HG03378 (cell line): ENCODE results near the gene SLC10A1.
"Not testable (repeated sequence)": the region's sequence is repeated elsewhere in the genome, so short reads cannot be mapped to it uniquely, and the experiment has no call there.

ENCODE experiments used
- ATAC-seq: cut with Tn5 transposase; IDR thresholded peaks from one replicate; pipeline ENCODE4 v1.9.1; 2021; ENCODE audit warnings: mild to moderate bottlenecking, moderate library complexity; ENCODE audit not compliant: unreplicated experiment

Gene SLC10A1

DNA sequence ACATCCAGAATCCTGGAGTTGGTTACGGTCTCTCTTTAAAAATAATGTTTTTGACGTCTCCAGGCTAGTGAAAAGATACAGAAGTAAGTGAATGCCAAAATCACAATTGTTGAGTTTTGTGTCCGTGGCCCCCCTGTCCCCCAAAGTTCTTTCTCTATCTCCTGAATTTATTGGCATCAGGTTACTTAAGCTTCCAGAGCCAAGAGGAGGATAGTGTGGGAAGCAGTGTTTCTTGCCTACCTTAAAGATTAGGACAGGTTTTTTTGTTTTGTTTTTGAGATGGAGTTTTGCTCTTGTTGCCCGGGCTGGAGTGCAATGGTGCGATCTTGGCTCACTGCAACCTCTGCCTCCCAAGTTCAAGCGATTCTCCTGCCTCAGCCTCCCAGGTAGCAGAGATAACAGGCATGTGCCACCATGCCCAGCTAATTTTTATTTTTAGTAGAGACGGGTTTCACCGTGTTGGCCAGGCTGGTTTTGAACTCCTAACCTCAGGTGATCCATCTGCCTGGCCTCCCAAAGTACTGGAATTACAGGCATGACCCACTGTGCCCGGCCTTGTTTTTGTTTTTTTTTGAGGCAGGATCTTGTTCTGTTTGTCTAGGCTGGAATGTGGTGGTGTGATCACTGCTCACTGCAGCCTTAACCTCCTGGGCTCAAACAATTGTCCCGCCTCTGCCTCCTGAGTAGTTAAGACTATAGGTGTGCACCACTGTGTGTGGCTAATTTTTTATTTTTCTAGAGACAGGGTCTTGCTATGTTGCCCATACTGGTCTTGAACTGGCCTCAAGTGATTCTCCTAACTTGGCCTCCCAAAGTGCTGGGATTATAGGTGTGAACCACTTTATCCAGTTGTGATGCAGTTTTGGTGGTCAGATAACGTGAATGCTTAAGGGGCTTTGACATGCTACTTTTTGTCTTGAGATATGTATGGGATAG, 24.7 kb downstream of the SLC10A1 start:
- no peak for ATAC-seq

DNA sequence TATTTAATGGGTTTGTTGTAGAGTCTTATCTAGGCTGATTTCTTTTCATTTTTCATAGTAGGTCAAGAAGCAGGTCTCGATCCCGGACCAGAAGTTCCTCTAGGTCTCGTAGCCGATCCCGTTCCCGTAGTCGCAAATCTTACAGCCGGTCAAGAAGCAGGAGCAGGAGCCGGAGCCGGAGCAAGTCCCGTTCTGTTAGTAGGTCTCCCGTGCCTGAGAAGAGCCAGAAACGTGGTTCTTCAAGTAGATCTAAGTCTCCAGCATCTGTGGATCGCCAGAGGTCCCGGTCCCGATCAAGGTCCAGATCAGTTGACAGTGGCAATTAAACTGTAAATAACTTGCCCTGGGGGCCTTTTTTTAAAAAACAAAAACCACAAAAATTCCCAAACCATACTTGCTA, 25.9 kb downstream of the SLC10A1 start:
- ATAC-seq, result no peak

DNA sequence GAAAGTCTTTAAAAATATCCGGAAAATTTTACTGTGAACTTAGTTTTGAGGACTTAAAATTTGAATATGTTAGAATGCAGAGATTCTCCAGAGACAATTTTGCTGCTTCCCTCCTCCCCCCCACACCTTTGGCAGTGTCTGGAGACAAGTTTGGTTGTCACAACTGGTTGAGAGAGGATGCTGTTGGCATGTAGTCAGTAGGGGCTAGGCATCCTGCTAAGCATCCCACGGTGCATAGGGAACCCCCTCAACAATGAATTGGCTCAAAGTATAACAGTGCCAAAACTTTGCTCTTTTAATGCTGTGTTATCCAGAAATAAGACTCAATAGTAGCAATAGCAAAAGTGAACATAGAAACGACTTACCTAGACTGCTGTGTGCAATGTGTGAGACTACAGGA, 26.5 kb downstream of the SLC10A1 start:
- no peak for ATAC-seq

DNA sequence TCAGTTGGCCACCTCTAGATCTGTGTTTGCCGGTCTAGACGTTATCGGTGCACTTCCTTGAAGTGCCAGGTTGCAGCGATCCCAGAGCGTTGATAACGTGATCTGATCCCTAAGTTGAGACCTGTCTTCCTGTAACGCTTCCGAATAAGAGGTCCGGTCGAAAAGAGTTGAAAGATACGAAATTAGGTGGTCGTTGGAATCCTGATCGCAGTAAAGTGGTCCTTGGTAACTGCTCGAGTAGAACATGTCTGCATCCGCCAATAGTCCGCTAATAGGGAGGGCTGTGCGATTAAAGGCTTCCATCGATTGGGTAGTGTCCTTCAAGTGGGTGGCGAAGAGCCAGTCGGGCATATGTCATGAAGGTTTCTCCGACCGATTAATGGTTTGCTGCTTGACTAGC, 27.4 kb downstream of the SLC10A1 start:
- ATAC-seq, result no peak

DNA sequence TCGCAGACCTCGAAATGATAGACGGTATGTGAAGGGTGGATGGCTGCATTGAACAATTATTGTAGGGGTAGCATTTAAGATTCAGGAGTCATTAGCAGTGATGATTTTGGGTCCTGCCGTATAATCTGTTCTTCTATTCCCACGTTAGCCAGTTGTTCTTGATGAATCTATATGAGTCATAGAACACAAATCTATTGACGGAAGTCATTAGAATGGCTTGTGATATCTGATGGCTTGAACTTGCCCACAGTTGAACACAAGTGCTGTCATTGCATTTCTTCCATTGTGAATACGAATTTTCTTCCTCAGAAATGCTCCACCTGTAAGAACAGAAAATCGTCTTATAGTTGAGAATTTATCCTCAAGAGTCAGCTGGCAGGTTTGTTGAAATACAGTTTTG, 28.2 kb downstream of the SLC10A1 start:
- no peak for ATAC-seq

DNA sequence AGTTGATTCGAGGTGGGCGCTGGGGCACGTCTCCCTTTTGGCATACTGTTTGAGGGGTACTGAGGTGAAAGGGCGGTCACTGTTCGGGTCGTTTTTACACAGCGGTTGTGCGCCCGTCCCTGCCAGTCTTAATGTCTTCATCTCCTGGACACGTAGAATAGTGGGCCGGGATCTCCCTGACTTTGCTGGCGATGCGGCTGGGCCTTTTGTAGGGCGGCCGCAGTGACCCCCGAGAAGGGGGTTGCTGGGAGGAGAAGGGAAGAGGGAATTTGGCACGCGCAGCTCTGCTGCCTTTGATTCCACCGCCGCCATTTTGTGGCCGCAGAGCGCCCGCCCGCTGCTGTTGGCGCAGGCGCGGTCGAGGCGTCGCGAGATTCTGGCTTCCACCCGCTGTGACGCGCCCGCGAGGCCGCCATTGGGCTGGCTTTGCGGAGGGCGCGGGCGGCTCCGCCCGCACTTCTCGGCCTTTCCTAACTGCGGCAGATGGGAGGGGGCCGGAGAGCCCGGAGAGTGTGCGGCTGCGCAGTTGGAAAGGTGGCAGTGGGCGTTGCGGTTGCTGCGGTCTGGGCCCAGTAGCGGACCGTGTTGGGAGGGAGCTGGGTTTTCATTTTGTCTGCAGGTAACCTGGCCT, 29.6 kb downstream of the SLC10A1 start:
- ATAC-seq, result peak; percentile 52

DNA sequence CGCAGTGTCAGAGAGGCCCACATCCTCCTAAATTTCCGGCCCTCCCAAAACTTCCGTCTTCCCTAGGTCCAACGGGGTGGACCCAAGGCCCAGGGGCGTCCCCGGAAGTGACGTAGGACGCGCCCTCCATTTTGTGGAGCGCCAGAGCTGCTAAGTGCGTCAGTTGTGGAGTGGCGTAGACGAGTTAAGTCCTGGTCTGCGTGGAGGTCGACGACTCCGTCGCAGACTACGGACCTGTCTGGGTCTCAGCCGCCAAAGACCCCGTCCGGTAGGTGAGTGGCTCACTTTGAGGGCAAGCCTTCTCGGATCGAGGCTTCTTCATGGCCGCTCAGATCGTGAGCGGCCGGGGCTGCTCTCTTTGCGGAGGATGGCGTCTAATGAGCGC, 30.1 kb downstream of the SLC10A1 start, which contains the start of gene SRSF5:
TSS of gene SRSF5 (plus strand) at position 159 of the 385 bp plus-strand sequence. CDS start 1,015 bp downstream, outside the sequence.
- peak; percentile 79 for ATAC-seq

DNA sequence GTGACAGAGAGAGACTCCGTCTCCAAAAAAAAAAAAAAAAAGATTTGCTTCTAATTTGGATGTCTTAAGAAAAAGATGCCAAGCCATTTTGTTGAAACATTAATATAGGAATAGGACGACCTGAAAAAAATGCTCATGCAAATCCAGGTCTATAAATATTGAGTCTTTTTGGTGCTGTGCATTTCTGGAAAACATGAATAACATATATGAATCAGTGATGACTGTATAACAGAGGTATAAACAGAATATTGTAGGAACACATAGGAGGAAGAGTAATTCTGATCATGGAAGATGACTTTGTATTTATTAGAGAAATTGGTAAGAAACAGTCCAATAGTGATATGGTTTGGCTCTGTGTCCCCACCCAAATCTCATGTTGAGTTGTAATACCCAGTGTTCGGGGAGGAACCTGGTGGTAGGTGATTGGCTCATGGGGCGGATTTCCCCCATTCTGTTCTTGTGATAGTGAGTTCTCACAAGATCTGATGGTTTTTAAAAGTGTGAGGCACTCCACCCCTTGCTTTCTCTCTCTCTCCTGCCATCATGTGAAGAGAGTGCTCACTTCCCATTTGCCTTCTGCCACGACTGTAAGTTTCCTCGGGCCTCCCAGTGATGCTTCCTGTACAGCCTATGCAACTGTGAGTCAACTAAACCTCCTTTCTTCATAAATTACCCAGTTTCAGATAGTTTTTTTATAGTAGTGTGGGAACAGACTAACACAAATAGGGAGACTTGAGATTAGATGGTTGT, 33.1 kb downstream of the SLC10A1 start:
- ATAC-seq, result no peak

DNA sequence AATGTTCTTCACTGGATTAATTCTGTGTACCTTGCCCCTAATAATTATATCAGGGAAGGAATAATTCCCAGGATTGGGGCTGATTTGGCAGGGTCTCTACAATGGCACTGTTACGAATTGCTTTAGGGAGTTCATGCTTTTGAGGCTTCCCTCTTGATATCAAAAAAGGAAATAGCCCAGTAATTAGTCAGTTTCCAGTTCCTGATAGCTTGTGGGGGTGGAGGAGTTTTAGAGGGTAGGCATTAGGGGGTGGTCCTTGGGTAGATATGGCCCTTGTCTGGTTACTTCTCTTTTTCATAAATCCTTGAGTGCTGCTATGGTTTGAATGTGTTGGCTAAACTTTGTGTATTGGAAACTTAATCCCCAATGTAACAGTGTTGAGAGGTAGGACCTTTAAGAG, 36.2 kb downstream of the SLC10A1 start:
- ATAC-seq, result no peak

DNA sequence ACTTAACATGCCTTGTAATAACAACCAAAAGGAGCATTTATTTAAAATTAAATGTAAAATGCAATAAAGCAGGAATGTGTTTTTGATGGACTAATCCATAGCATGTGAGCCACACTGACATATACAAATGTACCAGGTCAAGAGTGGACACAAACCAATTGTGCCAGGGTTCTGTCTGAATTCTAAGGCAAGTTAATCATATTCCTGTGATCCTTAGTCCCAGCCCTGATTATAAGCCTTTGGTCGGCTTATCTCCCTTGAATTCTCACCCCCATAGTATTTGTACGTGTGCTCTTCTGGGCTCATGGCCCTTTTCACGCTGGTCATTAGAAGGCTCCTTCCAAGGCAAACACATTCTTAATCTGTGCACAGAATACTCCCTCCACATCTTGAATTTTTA, 40.7 kb downstream of the SLC10A1 start:
- no peak for ATAC-seq

DNA sequence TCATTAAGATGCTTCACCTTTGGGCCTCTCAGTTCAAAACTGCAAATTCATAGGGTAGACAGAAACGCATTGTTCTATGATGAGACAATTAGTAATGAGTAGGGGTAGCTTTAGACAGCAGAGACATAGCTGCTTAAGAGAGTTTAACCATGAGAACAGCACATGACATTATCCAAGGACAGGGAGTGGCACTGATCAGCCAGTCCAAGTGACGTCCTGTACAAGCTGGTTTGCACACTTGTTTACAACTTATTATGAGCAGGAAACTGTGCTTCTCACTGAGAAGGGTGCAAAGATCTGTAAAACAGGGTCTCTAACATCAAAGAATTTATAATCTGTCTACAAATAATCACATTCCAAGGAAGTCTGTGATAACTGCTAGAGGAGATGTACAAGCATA, 41.3 kb downstream of the SLC10A1 start:
- ATAC-seq, result no peak

DNA sequence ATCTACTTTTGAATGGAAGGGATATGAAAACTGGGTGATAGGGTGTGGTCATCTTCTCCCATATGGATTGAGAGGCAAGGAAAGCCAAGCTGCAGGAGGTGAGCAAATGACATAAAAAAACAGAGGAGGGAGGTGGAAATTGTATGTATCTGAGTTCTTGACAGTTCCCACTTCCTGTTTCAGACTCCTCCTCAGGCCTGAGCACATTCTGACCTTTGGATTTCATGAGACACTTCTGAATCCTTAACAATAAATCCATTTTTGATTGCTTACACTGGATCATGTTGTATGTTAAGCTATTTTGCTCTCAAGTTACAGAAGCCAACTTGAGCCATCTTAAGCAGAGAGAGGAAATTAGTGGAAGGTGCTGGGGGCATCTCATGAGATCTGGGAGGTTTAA, 41.7 kb downstream of the SLC10A1 start:
- ATAC-seq, result no peak

DNA sequence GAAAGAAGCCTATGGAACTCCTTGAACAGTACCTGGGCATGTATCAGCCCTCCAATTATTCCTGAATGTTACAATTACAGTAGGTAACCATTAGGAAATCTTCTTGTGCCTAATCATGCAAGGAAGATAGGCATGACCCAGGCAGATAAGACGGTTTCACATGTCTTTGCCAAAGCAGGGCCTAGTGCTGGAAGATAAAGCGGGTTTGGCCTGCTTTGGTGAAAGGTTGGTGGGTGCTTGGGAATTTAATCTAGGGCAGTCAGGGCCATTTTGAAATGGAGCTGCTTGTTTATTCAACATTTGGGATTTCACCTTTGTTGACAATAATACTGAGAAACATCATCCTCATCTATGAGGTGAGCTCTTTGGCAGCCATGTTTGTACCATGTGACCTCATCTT, 42.6 kb downstream of the SLC10A1 start:
- no peak for ATAC-seq

DNA sequence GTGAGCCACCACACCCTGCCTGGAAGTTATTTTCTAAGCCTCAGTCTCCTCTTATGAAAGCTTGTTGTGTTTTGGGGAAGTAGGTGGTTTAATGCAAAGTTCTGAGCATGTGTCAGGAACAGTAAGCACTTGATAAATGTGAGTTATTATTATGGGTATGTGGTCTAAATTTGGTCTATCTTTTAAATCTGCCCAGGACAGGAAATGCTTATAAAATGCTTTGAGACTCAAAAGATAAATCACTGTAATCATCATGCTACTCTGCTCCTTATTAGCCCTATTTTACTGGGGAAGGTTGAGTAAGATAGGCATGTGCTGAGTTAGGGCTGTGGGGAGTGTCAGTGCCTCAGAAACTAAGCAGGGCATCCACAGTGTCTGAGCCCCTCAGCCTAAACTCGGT, 43.2 kb downstream of the SLC10A1 start:
- no peak for ATAC-seq

DNA sequence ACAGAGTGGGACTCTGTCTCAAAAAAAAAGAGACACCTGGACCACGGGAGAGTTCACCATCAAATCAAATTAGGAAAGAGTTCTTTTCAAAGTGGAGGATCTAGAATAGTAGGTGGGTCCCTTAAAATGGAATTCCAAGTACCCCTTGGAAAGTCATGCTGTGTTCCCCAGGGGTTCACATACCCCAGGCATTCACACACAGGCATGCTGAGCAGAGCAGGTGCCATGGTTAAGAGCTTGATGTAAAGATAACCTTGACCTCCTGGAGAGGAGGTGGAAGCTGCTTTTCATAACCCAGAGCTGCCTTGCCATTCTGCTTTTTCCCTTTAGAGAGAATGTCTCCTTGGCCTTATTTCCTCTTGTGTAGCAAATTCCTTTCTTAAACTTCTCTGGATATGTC, 44.3 kb downstream of the SLC10A1 start:
- ATAC-seq, result no peak

DNA sequence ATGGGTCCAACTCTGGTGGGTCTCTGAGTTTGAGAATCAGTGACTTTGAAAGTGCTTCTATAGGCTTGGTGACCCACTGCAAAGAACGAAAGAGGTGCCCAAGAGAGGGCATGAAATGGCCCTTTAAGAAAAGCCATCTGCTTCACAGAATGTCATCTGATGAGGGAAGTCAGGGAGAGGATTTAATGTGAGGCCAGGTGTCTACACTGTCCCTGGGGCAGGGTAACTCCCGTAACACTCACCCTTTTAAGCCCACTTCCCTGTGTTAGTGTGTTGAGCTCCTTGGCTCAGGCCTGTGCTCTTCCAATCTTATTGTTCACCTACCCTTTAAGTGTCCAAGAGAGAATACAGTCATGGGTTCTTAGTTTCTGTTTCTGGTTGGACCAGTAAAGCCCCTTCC, 46.5 kb downstream of the SLC10A1 start:
- ATAC-seq, result no peak

DNA sequence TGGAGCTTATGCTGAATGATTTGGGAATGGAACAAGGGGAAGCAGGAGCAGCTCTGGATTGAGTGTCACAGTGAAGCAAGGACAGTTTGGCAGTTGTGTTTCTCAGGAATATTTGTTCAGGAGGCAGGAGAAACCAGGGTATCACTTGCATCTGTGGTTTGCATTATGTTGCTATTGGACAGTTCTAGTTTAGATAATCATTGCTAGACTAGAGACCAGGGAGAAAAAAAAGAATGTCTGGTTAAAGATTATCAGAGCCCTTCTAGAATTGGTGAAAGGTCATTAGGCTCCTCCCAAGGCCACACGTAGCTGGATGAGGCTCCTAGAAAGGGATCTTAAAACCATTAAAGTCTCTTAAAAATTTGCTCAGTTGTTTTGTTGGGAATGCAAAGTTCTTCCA, 47.1 kb downstream of the SLC10A1 start:
- no peak for ATAC-seq

DNA sequence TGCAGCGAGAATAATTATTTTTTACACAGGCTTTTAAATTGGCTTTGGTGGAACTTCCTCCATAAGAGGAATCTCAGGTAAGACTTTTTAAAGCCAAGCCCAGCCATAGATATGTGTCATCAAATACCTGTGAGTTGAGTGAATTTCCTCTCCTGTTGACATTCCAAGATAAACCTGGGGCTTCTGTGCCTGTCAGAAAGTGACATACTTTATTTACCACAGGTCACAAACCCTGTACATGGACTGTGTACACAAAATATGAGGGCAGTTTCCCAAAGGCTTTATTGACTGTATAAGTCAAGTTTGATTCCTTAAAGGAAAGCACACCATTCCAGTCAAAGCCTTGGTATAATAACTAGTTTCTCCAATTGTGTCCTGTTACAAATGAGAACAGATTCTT, 56.0 kb downstream of the SLC10A1 start:
- ATAC-seq, result no peak

DNA sequence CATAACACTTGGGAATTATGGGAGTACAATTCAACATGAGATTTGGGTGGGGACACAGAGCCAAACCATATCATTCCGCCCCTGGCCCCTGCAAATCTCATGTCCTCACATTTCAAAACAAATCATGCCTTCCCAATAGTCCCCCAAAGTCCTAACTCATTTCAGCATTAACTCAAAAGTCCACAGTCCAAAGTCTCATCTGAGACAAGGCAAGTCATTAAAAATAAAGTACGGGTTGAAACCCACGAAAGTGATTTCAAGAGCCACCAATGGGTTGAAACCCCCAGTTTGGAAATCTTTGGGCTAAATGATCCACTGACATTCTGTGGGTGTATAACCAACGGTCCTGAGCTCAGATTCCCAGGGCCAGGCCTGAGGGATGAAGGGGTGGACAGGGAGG, 60.6 kb downstream of the SLC10A1 start:
- not testable (repeated sequence) for ATAC-seq

DNA sequence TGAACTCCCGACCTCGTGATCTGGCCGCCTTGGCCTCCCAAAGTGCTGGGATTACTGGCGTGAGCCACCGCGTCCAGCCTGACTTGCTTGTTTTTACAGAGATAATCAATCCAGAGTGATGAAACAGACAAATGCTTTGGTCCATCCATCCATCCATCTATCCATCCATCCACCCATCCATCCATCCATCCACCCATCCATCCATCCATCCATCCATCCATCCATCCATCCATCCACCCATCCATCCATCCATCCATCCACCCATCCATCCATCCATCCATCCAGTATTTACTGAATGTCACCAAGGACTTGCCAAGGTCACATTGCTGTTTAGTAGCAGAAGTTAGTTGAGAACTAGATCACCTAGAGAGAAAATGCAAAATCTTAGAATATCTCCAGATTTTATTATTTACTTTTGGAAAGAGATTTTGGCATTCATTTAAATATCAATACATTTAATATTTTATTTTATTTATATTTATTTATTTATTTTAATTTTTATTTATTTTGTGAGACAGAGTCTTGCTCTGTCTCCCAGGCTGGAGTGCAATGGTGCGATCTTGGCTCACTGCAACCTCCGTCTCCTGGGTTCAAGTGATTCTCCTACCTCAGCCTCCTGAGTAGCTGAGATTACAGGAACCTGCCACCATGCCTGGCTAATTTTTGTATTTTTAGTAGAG, 65.0 kb downstream of the SLC10A1 start:
- not testable (repeated sequence) for ATAC-seq

DNA sequence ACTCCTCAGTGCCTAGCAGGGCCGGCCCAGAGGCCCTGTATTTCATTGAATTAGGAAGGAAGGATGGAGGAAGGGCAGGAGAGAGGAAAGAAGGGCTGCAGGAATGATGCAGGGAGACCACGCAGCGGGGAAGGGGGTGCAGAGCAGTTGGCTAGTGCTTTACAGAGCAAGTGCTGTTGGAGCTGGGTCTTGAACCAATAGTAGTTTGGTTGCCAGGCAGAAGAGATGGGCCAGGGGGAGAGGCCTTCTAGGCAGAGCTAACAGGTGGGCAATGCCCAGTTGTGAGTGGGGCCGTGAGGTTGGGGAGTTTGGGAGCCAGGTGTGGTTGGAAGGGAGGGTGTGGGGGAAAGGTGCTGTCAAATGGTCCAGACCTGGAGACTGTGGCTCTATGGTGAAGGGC, 69.2 kb downstream of the SLC10A1 start:
- no peak for ATAC-seq
